Neural cell (in vitro differentiated cells): ENCODE data around the gene BRICD5. TPM values are rescaled to one million over a fixed set of nuclear protein-coding genes. Genes with fewer than 3 reads are reported as not detected.

Source experiments
- H2AFZ ChIP-seq: fragments of 200-600, 300-800 bp; sonication (generic), shearing (Covaris generic); 2 replicates; pipeline ENCODE4 v1.6.0; 2014; ENCODE audit warnings: low read depth, mild to moderate bottlenecking, antibody characterized with exemption, low read length, moderate library complexity
- H3F3A ChIP-seq: fragments of 200-600 bp; shearing (Covaris generic); 2 replicates; pipeline ENCODE4 v1.6.1; 2016; ENCODE audit warnings: mild to moderate bottlenecking, moderate library complexity, mixed read lengths, antibody characterized with exemption, low read length; ENCODE audit not compliant: insufficient read depth, poor library complexity, severe bottlenecking
- H3K27ac ChIP-seq: fragments of 200-600, 300-800 bp; sonication (generic), shearing (Covaris generic); 2 replicates; pipeline ENCODE4 v1.5.1; 2014; ENCODE audit warnings: mild to moderate bottlenecking, low read length, moderate library complexity
- H3K27me3 ChIP-seq: fragments of 300-800, 200-600 bp; sonication (generic), shearing (Covaris generic); 2 replicates; pipeline ENCODE4 v1.6.0; 2014; ENCODE audit warnings: mild to moderate bottlenecking, low read depth, low read length, moderate library complexity; ENCODE audit not compliant: insufficient read depth
- H3K36me3 ChIP-seq: fragments of 300-800, 200-600 bp; sonication (generic), shearing (Covaris generic); 2 replicates; pipeline ENCODE4 v1.5.1; 2014; ENCODE audit warnings: mild to moderate bottlenecking, antibody characterized with exemption, low read length, moderate library complexity; ENCODE audit not compliant: insufficient read depth
- H3K4me2 ChIP-seq: fragments of 300-800, 200-600 bp; sonication (generic), shearing (Covaris generic); 2 replicates; pipeline ENCODE4 v1.6.0; 2014; ENCODE audit warnings: mild to moderate bottlenecking, low read length
- H3K4me3 ChIP-seq: fragments of 300-800, 200-600 bp; sonication (generic), shearing (Covaris generic); 2 replicates; pipeline ENCODE4 v1.5.1; 2014; ENCODE audit warnings: mild to moderate bottlenecking, low read length, moderate library complexity
- H3K79me2 ChIP-seq: fragments of 200-600 bp; shearing (Covaris generic); replicated peaks from 2 replicates; pipeline ENCODE4 v1.6.0; 2014; ENCODE audit warnings: mild to moderate bottlenecking, low read length, moderate library complexity; ENCODE audit not compliant: insufficient read depth
- H3K9ac ChIP-seq: fragments of 300-800, 200-600 bp; sonication (generic), shearing (Covaris generic); 2 replicates; pipeline ENCODE4 v1.6.1; 2016; ENCODE audit warnings: mild to moderate bottlenecking, low read length, mixed read lengths
- H3K9me2 ChIP-seq: fragments of 200-600 bp; shearing (Covaris generic); 2 replicates; pipeline ENCODE4 v1.6.1; 2016; ENCODE audit warnings: mild to moderate bottlenecking, low read length, mixed read lengths; ENCODE audit not compliant: insufficient read depth
- H3K9me3 ChIP-seq: fragments of 200-600, 300-800 bp; sonication (generic), shearing (Covaris generic); 2 replicates; pipeline ENCODE4 v1.6.1; 2016; ENCODE audit warnings: mild to moderate bottlenecking, mixed run types, low read length, moderate library complexity, mixed read lengths
- H4K20me1 ChIP-seq: fragments of 200-600 bp; shearing (Covaris generic); 2 replicates; pipeline ENCODE4 v1.6.1; 2016; ENCODE audit warnings: mild to moderate bottlenecking, mixed run types; ENCODE audit not compliant: insufficient read depth
- CTCF ChIP-seq: fragments of 450-650 bp; IDR thresholded peaks from 2 replicates; pipeline ENCODE4 v1.5.1; 2014; ENCODE audit warnings: antibody characterized with exemption, mild to moderate bottlenecking, moderate library complexity; ENCODE audit not compliant: poor library complexity, severe bottlenecking
- EP300 ChIP-seq: fragments of 450-650 bp; conservative IDR thresholded peaks from 2 replicates; pipeline ENCODE4 v1.6.1; 2014; ENCODE audit warnings: antibody characterized with exemption, mild to moderate bottlenecking, moderate library complexity; ENCODE audit not compliant: poor library complexity, severe bottlenecking
- EZH2 ChIP-seq: fragments of 200-600, 300-800 bp; shearing (Covaris generic), sonication (generic); IDR thresholded peaks from 2 replicates; pipeline ENCODE4 v1.6.1; 2014; ENCODE audit warnings: antibody characterized with exemption, low read length, borderline replicate concordance, mild to moderate bottlenecking; ENCODE audit not compliant: insufficient read depth, poor library complexity, severe bottlenecking
- MXI1 ChIP-seq: fragments of 450-650 bp; conservative IDR thresholded peaks from 2 replicates; pipeline ENCODE4 v1.6.1; 2014; ENCODE audit warnings: antibody characterized with exemption, mild to moderate bottlenecking; ENCODE audit not compliant: poor library complexity, severe bottlenecking
- POLR2AphosphoS5 ChIP-seq: IDR thresholded peaks from 2 replicates; pipeline ENCODE4 v1.6.1; 2012
- RAD21 ChIP-seq: fragments of 450-650 bp; conservative IDR thresholded peaks from 2 replicates; pipeline ENCODE4 v1.6.1; 2014; ENCODE audit warnings: antibody characterized with exemption, mild to moderate bottlenecking, moderate library complexity
- REST ChIP-seq: IDR thresholded peaks from 2 replicates; pipeline ENCODE4 v1.6.1; 2012; ENCODE audit warnings: borderline replicate concordance
- SMC3 ChIP-seq: fragments of 450-650 bp; conservative IDR thresholded peaks from 2 replicates; pipeline ENCODE4 v1.6.1; 2014; ENCODE audit warnings: antibody characterized with exemption, mild to moderate bottlenecking, moderate library complexity; ENCODE audit not compliant: poor library complexity
- TAF1 ChIP-seq: IDR thresholded peaks from 2 replicates; pipeline ENCODE4 v1.6.1; 2012; ENCODE audit warnings: low read depth
- polyA plus RNA-seq: library from polyadenylated mRNA; depleted of rRNA; stranded (reverse); fragments of >200 nt; gene quantifications from 2 replicates; pipeline ENCODE4 v1.2.3, GENCODE V29; 2014

Gene BRICD5
- polyA plus RNA-seq, 1 donor from 2014 or later, result 39.2 TPM

GRCh38 chr16:2223221-2223941 is 12.7 kb upstream of the BRICD5 start, which contains the start of gene E4F1:
Gene E4F1, plus strand, starts transcription at chr16:2223591. Its CDS starts 23 bp downstream, at chr16:2223614.
- Histone ChIP-seq H3K27me3 (no peaks in the 10 kb centered on the region), H3K4me3 (peak within 1 kb of the TSS; percentile 95), H3K36me3 (no peaks in the 10 kb centered on the region), H3K9me3 (no peaks in the 10 kb centered on the region), H3K79me2 (peaks cover 26% of the 10 kb centered on the region), H2AFZ (peak within 1 kb of the TSS; percentile 83), H3K9me2 (no peaks in the 10 kb centered on the region), H3K4me2 (peak within 1 kb of the TSS; percentile 85), H3F3A (no peaks in the 10 kb centered on the region), H3K9ac (peak within 1 kb of the TSS; percentile 84), H4K20me1 (no peaks in the 10 kb centered on the region), H3K27ac (peak within 1 kb of the TSS; percentile 64)
- TF ChIP-seq RAD21, result no peak
- peak; percentile 95 for TF ChIP-seq TAF1
- peak; percentile 50 for TF ChIP-seq SMC3
- TF ChIP-seq MXI1, result peak; percentile 88
- peak; percentile 85 for TF ChIP-seq REST
- TF ChIP-seq POLR2AphosphoS5, result peak; percentile 97
- TF ChIP-seq EP300, result peak; percentile 67
- no peak for TF ChIP-seq EZH2

GRCh38 chr16:2216330-2216729 is 5.7 kb upstream of the BRICD5 start:
- Histone ChIP-seq H3K9ac (no peak overlapping the region), H2AFZ (no peak overlapping the region), H3K4me2 (no peak overlapping the region), H3F3A (no peaks in the 10 kb centered on the region), H3K9me2 (no peaks in the 10 kb centered on the region), H3K27ac (no peak overlapping the region), H3K4me3 (no peak overlapping the region), H3K36me3 (no peaks in the 10 kb centered on the region), H4K20me1 (no peaks in the 10 kb centered on the region), H3K79me2 (peaks cover 6% of the 10 kb centered on the region), H3K9me3 (no peaks in the 10 kb centered on the region), H3K27me3 (no peaks in the 10 kb centered on the region)
- TF ChIP-seq CTCF, result no peak
- TF ChIP-seq REST, result no peak
- no peak for TF ChIP-seq POLR2AphosphoS5
- no peak for TF ChIP-seq EP300
- no peak for TF ChIP-seq EZH2
- no peak for TF ChIP-seq SMC3
- no peak for TF ChIP-seq MXI1
- TF ChIP-seq TAF1, result no peak
- TF ChIP-seq RAD21, result no peak
